Epidermal melanocyte (primary cell): ENCODE data around the gene PDIA6.
"Not testable (repeated sequence)": the region's sequence is repeated elsewhere in the genome, so short reads cannot be mapped to it uniquely, and the experiment has no call there.

Source experiments
- DNase-seq: peaks from one replicate; pipeline ENCODE4 v3.0.0; 2011; ENCODE audit warnings: low spot score; ENCODE audit not compliant: insufficient read length

PDIA6 gene

GRCh38 chr2:10810202-10811161 lies 2.1 kb downstream of the PDIA6 start:
- no peak for DNase-seq

- DNase-seq, result no peak
Measured at GRCh38 chr2:10806543-10806942, 6.0 kb downstream of the PDIA6 start.

- DNase-seq, result not testable (repeated sequence)
Measured at GRCh38 chr2:10805990-10806389, 6.6 kb downstream of the PDIA6 start.

- no peak for DNase-seq
Measured at GRCh38 chr2:10802657-10803056, 9.9 kb downstream of the PDIA6 start.

GRCh38 chr2:10800163-10800562 lies 12.4 kb downstream of the PDIA6 start:
- no peak for DNase-seq

- no peak for DNase-seq
Measured at GRCh38 chr2:10798783-10799182, 13.8 kb downstream of the PDIA6 start.

GRCh38 chr2:10796703-10797102 lies 15.9 kb downstream of the PDIA6 start:
- no peak for DNase-seq

- DNase-seq, result no peak
Measured at GRCh38 chr2:10795508-10796046, 17.0 kb downstream of the PDIA6 start.

GRCh38 chr2:10794876-10795275 lies 17.7 kb downstream of the PDIA6 start:
- DNase-seq, result no peak

- DNase-seq, result no peak
Measured at GRCh38 chr2:10793816-10794215, 18.8 kb downstream of the PDIA6 start.

- no peak for DNase-seq
Measured at GRCh38 chr2:10792660-10793400, 19.8 kb downstream of the PDIA6 start.

GRCh38 chr2:10792001-10792634 lies 20.5 kb downstream of the PDIA6 start:
- no peak for DNase-seq

GRCh38 chr2:10790228-10790973 lies 22.2 kb downstream of the PDIA6 start:
- peak; percentile 42 for DNase-seq

- DNase-seq, result no peak
Measured at GRCh38 chr2:10788855-10789254, 23.7 kb downstream of the PDIA6 start.

- DNase-seq, result no peak
Measured at GRCh38 chr2:10787176-10787968, 25.2 kb downstream of the PDIA6 start.

- no peak for DNase-seq
Measured at GRCh38 chr2:10786240-10786982, 26.2 kb downstream of the PDIA6 start.

GRCh38 chr2:10785260-10785659 lies 27.3 kb downstream of the PDIA6 start:
- DNase-seq, result no peak

GRCh38 chr2:10784719-10785118 lies 27.9 kb downstream of the PDIA6 start:
- DNase-seq, result no peak

GRCh38 chr2:10783421-10783820 lies 29.2 kb downstream of the PDIA6 start:
- no peak for DNase-seq
